Trophoblast cell (in vitro differentiated cells and primary cell): ENCODE data around the gene LAMB4.

Experiments
- DNase-seq, 2 donors: peaks; one replicate each; pipeline ENCODE4 v3.0.0-alpha.2; 2016
- H2AFZ ChIP-seq: 2 replicates; pipeline ENCODE4 v1.6.1; 2013; ENCODE audit warnings: low read length, moderate library complexity, mild to moderate bottlenecking; ENCODE audit not compliant: insufficient read depth, poor library complexity
- H2AK5ac ChIP-seq: 2 replicates; pipeline ENCODE4 v1.6.1; 2013; ENCODE audit warnings: mild to moderate bottlenecking, low read length
- H2BK120ac ChIP-seq: 2 replicates; pipeline ENCODE4 v1.6.1; 2013; ENCODE audit warnings: low read length, mild to moderate bottlenecking, moderate library complexity; ENCODE audit not compliant: insufficient read depth, poor library complexity
- H2BK12ac ChIP-seq: 2 replicates; pipeline ENCODE4 v1.6.1; 2013; ENCODE audit warnings: mild to moderate bottlenecking, low read length, moderate library complexity
- H2BK5ac ChIP-seq: 2 replicates; pipeline ENCODE4 v1.6.1; 2013; ENCODE audit warnings: low read length, low read depth, moderate library complexity, mild to moderate bottlenecking; ENCODE audit not compliant: poor library complexity
- H3K14ac ChIP-seq: 2 replicates; pipeline ENCODE4 v1.6.1; 2013; ENCODE audit warnings: mild to moderate bottlenecking, low read length
- H3K18ac ChIP-seq: 2 replicates; pipeline ENCODE4 v1.6.1; 2013; ENCODE audit warnings: mild to moderate bottlenecking, low read length
- H3K23ac ChIP-seq: 2 replicates; pipeline ENCODE4 v1.6.1; 2013; ENCODE audit warnings: low read length
- H3K27ac ChIP-seq: 2 replicates; pipeline ENCODE4 v1.5.1; 2013; ENCODE audit warnings: low read depth, mild to moderate bottlenecking, inconsistent platforms, low read length, moderate library complexity
- H3K27me3 ChIP-seq: 2 replicates; pipeline ENCODE4 v1.6.1; 2013; ENCODE audit warnings: inconsistent platforms, mild to moderate bottlenecking, low read length, moderate library complexity; ENCODE audit not compliant: insufficient read depth
- H3K36me3 ChIP-seq, 2 experiments: 1 replicate in 1 of 2; 2 replicates in 1 of 2; pipeline ENCODE4 v1.6.1; 2013; ENCODE audit warnings: low read length in 2 of 2, mild to moderate bottlenecking in 2 of 2, moderate library complexity in 1 of 2; ENCODE audit not compliant: insufficient read depth in 2 of 2, control insufficient read depth in 1 of 2
- H3K4ac ChIP-seq: 2 replicates; pipeline ENCODE4 v1.6.1; 2013; ENCODE audit warnings: low read depth, mild to moderate bottlenecking, low read length, moderate library complexity
- H3K4me1 ChIP-seq, 2 experiments: 1 replicate in 1 of 2; 2 replicates in 1 of 2; pipeline ENCODE4 v1.6.1; 2013; ENCODE audit warnings: low read length in 2 of 2, mild to moderate bottlenecking in 2 of 2, moderate library complexity in 1 of 2; ENCODE audit not compliant: insufficient read depth in 2 of 2, control insufficient read depth in 1 of 2
- H3K4me2 ChIP-seq: 2 replicates; pipeline ENCODE4 v1.6.1; 2013; ENCODE audit warnings: inconsistent platforms, mild to moderate bottlenecking, low read length, moderate library complexity
- H3K4me3 ChIP-seq: 2 replicates; pipeline ENCODE4 v1.5.1; 2013; ENCODE audit warnings: mild to moderate bottlenecking, low read depth, low read length, inconsistent platforms
- H3K79me1 ChIP-seq: one replicate; pipeline ENCODE4 v1.6.1; 2013; ENCODE audit warnings: low read length
- H3K79me2 ChIP-seq: 2 replicates; pipeline ENCODE4 v1.6.1; 2013; ENCODE audit warnings: low read length, mild to moderate bottlenecking; ENCODE audit not compliant: control insufficient read depth, insufficient read depth, poor library complexity
- H3K9ac ChIP-seq: 2 replicates; pipeline ENCODE4 v1.6.1; 2013; ENCODE audit warnings: mild to moderate bottlenecking, low read length
- H3K9me3 ChIP-seq: 2 replicates; pipeline ENCODE4 v1.6.1; 2013; ENCODE audit warnings: low read depth, mild to moderate bottlenecking, control low read depth, inconsistent platforms, low read length; ENCODE audit not compliant: insufficient read depth
- H4K12ac ChIP-seq: 2 replicates; pipeline ENCODE4 v1.6.1; 2013; ENCODE audit warnings: low read depth, mild to moderate bottlenecking, low read length, moderate library complexity
- H4K8ac ChIP-seq: 2 replicates; pipeline ENCODE4 v1.6.1; 2013; ENCODE audit warnings: low read depth, mild to moderate bottlenecking, low read length, moderate library complexity
- H4K91ac ChIP-seq: one replicate; pipeline ENCODE4 v1.6.1; 2013; ENCODE audit warnings: low read depth, mild to moderate bottlenecking, low read length, moderate library complexity
- WGBS: extraction: QIAGEN DNeasy Blood & Tissue Kit; methylation state at CpG from one replicate; pipeline ENCODE4 v1.1.7; 2013; ENCODE audit warnings: missing lambda C conversion rate; ENCODE audit not compliant: insufficient read length, insufficient coverage; ENCODE audit errors: extremely low coverage; 5-methylcytosine and 5-hydroxymethylcytosine counted together

LAMB4 gene

DNA sequence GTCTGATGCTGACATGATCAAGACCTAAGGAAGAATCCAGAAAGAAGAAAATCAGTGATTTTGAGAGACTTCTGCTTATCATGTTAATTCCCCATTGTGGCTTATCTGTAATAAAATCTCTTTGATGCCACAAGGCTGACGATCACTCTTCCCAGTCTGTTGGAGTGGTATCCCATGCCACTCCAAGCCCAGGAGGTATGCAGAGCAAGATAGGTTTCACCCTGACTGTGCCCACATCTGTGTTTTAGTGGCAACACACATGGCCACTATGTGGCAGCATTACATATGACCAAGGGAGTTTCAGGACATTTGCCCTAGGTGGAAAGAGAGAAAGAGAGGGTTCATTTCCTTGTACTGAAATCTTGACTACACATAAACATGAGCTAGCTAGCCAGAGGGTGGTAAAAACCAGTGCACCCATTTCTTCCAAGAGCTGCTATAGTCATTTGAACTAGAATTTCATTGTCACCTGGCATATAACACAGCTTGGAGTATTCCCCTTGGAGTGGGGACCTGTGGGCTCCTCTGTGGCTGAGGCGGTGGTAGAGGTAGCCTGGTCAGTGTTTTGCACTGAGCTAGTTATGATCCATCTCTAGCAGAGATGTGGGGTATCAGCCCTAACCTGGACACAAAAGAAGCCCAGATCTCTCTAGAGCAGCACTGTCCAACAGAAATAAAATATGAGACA lies 20.8 kb downstream of the LAMB4 start:
- no CpG with 5 or more reads among the region's 2 CpGs for WGBS

DNA sequence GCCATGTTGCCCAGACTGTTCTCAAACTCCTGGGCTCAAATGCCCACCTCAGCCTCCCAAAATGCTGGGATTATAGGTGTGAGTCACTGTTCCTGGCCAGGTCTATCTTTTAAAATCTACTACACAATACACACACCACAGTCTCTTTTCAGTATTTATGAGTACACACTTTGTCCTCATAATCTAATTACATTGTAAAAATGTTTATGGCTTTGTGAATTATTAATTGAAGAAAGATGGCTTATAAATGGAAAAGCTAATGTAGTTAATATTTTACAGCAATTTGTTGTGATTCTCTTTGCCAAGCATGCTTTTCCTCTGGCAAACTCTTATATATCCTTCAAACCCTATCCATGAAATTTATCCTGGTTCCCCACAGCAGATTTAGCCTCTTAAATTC lies 22.0 kb downstream of the LAMB4 start:
- H3K4me1 ChIP-seq: peaks cover 7 to 8% of the 10 kb centered on the region in 2 experiments
- no peak overlapping the region for H2AFZ ChIP-seq
- no peak overlapping the region for H3K14ac ChIP-seq
- H3K18ac ChIP-seq: no peak overlapping the region
- H3K9ac ChIP-seq: no peak overlapping the region
- H2BK5ac ChIP-seq: no peak overlapping the region
- no peak overlapping the region for H3K4me3 ChIP-seq
- peaks cover 3% of the 10 kb centered on the region for H3K79me2 ChIP-seq
- H3K36me3 ChIP-seq: no peaks in the 10 kb centered on the region
- no peak overlapping the region for H4K91ac ChIP-seq
- no peak for DNase-seq
- no peak overlapping the region for H3K23ac ChIP-seq
- H3K27ac ChIP-seq: no peak overlapping the region
- no peak overlapping the region for H2AK5ac ChIP-seq
- no peak overlapping the region for H2BK12ac ChIP-seq
- H3K27me3 ChIP-seq: no peaks in the 10 kb centered on the region
- no peak overlapping the region for H4K8ac ChIP-seq
- H3K4me2 ChIP-seq: no peak overlapping the region
- peaks cover 1% of the 10 kb centered on the region for H3K9me3 ChIP-seq
- H4K12ac ChIP-seq: no peak overlapping the region
- no peak overlapping the region for H2BK120ac ChIP-seq
- peaks cover 9% of the 10 kb centered on the region for H3K79me1 ChIP-seq
- no peak overlapping the region for H3K4ac ChIP-seq

More for the DNA sequence above, 20.8 kb downstream of the LAMB4 start:
- Histone ChIP-seq H4K12ac (no peak overlapping the region), H3K27ac (no peak overlapping the region), H4K8ac (no peak overlapping the region), H3K4me2 (no peak overlapping the region), H3K14ac (no peak overlapping the region), H2BK120ac (no peak overlapping the region), H3K79me2 (peaks cover 1% of the 10 kb centered on the region), H3K4ac (no peak overlapping the region), H2AK5ac (no peak overlapping the region), H3K4me3 (no peak overlapping the region), H2BK5ac (no peak overlapping the region), H3K79me1 (peaks cover 3% of the 10 kb centered on the region), H3K9ac (no peak overlapping the region), H3K36me3 (no peaks in the 10 kb centered on the region), H3K23ac (no peak overlapping the region), H2BK12ac (no peak overlapping the region), H2AFZ (no peak overlapping the region), H3K27me3 (no peaks in the 10 kb centered on the region), H3K9me3 (peaks cover 1% of the 10 kb centered on the region), H4K91ac (no peak overlapping the region), H3K18ac (no peak overlapping the region), H3K4me1 (peaks cover 1 to 2% of the 10 kb centered on the region in 2 experiments)
- DNase-seq: no peak

DNA sequence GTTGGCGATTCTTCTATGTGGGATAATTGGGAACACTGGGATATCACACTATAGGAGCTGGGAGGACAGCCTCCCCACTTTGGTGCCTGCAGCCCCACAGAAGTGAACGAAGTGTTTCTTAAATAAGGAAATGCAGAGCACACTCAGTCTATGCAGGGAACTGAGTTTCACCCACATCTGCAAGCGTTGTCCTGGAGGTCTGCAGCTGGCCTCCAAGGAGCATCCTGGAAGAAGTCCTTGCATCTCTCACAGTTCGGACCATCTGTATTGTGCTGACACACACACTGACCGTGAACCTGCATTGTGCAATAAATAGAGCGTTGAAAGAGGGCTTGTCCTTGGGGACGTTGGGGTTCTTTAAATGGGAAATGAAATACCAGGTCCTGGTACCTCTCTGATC lies 25.8 kb downstream of the LAMB4 start:
- WGBS: no CpG with 5 or more reads among the region's 7 CpGs
- Histone ChIP-seq H3K4ac (no peak overlapping the region), H3K14ac (peak overlapping the region; percentile 24), H4K91ac (peak overlapping the region; percentile 63), H3K4me2 (no peak overlapping the region), H3K9ac (no peak overlapping the region), H3K79me2 (peaks cover 4% of the 10 kb centered on the region), H2BK12ac (peak overlapping the region; percentile 97), H3K23ac (no peak overlapping the region), H2BK120ac (peak overlapping the region; percentile 85), H3K27me3 (no peaks in the 10 kb centered on the region), H3K79me1 (peaks cover 14% of the 10 kb centered on the region), H3K4me1 (peaks cover 15% of the 10 kb centered on the region in 2 experiments), H4K12ac (no peak overlapping the region), H3K36me3 (no peaks in the 10 kb centered on the region), H2BK5ac (peak overlapping the region; percentile 87), H3K18ac (peak overlapping the region; percentile 72), H2AFZ (peak overlapping the region; percentile 52), H2AK5ac (peak overlapping the region; percentile 26), H4K8ac (peak overlapping the region; percentile 84), H3K4me3 (peak overlapping the region; percentile 2), H3K27ac (peak overlapping the region; percentile 44), H3K9me3 (no peaks in the 10 kb centered on the region)
- DNase-seq: no peak

DNA sequence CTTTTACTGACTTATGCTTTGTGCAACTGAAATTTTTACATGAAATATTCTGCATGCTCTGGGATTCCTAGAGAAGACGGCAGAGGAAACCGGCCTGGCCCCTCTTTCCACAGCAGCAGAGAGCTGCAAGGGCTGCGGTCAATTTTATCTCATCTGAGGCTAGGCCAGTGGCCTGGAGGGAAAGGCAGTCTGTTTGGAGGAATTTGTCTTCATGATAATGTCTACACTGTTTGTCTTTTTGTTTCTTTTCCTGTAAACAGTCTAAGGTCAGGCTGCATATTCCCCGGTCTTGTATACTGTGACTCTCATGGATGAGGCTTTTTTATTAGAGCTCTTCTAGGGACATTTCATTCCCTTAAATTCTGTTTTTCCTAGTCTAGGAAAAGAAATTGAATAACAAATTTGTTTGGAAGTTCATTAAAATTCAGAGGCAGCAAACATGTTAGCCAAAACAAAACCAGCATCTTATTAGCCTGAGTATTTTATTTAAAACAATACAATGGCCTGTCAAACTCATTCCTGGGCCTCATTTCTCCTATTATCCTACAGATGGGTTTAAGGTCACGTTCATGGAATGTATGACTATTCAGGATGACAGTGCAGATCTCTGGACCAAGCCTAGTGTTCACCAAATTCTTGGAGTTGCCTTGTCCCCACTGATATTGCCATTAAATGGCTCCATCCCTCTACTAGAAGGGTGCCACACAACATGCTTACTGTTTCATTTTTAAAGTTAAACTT lies 26.4 kb downstream of the LAMB4 start:
- Histone ChIP-seq H3K4me1 (peaks cover 16% of the 10 kb centered on the region in 2 experiments), H3K9ac (no peak overlapping the region), H4K8ac (no peak overlapping the region), H3K27ac (peak overlapping the region; percentile 44), H3K4me2 (no peak overlapping the region), H3K36me3 (no peaks in the 10 kb centered on the region), H2AFZ (no peak overlapping the region), H3K9me3 (no peaks in the 10 kb centered on the region), H3K14ac (peak overlapping the region; percentile 24), H4K91ac (peak overlapping the region; percentile 63), H3K79me2 (peaks cover 4% of the 10 kb centered on the region), H3K4ac (no peak overlapping the region), H3K79me1 (peaks cover 14% of the 10 kb centered on the region), H4K12ac (no peak overlapping the region), H3K4me3 (no peak overlapping the region), H3K18ac (no peak overlapping the region), H2AK5ac (peak overlapping the region; percentile 26), H2BK5ac (peak overlapping the region; percentile 87), H2BK12ac (peak overlapping the region; percentile 61), H3K23ac (no peak overlapping the region), H3K27me3 (no peaks in the 10 kb centered on the region), H2BK120ac (peak overlapping the region; percentile 85)
- WGBS: no CpG with 5 or more reads among the region's 5 CpGs
- peak; percentile 76 to 83 for DNase-seq
